ENCODE data around the gene IRF6. TPM values are rescaled to one million over a fixed set of nuclear protein-coding genes. Genes with fewer than 3 reads are reported as not detected.

Gene IRF6
- total RNA-seq, 1 experiment from 2014 or later: 17.2 TPM

- DNase-seq (ENCODE audit: low spot score): no peak
- Mint-ChIP-seq H3K36me3 (no peaks in the 10 kb centered on the region), H3K27me3 (ENCODE audit: low read depth) (peaks cover 10% of the 10 kb centered on the region; the same call in 1 of the 2 replicates), H3K4me3 (no peak overlapping the region), H3K27ac (no peak overlapping the region), H3K9me3 (no peaks in the 10 kb centered on the region), H3K4me1 (no peaks in the 10 kb centered on the region)
- CTCF ChIA-PET: interaction anchor here (0.9 to 3.8 kb wide), 3 partner anchors 10 to 182 kb away, joined by 3 to 15 read pairs (median 4); no protein-coding TSS in a partner anchor
- TF ChIP-seq ZNF232 (CRISPR knock-in tag; IDR thresholded peaks at IDR 0.05) (no peak), ZNF423 (CRISPR knock-in tag; IDR thresholded peaks at IDR 0.05) (no peak), FOXP4 (CRISPR knock-in tag; IDR thresholded peaks at IDR 0.05) (no peak), E2F5 (CRISPR knock-in tag; IDR thresholded peaks at IDR 0.05) (no peak), CBFB (CRISPR knock-in tag; IDR thresholded peaks at IDR 0.05; ENCODE audit: low read depth) (no peak), TP53 (CRISPR knock-in tag; IDR thresholded peaks at IDR 0.05) (no peak), RORB (CRISPR knock-in tag; IDR thresholded peaks at IDR 0.05) (no peak), MAX (CRISPR knock-in tag; IDR thresholded peaks at IDR 0.05) (no peak), E2F1 (CRISPR knock-in tag; IDR thresholded peaks at IDR 0.05) (no peak), RELA (CRISPR knock-in tag; IDR thresholded peaks at IDR 0.05; ENCODE audit: borderline replicate concordance) (no peak), ZNF317 (CRISPR knock-in tag; IDR thresholded peaks at IDR 0.05; ENCODE audit: borderline replicate concordance, low read depth) (no peak), JAZF1 (CRISPR knock-in tag; IDR thresholded peaks at IDR 0.05) (no peak), SOX15 (CRISPR knock-in tag; IDR thresholded peaks at IDR 0.05) (no peak), PREB (CRISPR knock-in tag; IDR thresholded peaks at IDR 0.05; ENCODE audit: borderline replicate concordance) (no peak), ZNF671 (CRISPR knock-in tag; IDR thresholded peaks at IDR 0.05) (no peak), GTF2I (CRISPR knock-in tag; conservative IDR thresholded peaks at IDR 0.05) (no peak), CREM (CRISPR knock-in tag; IDR thresholded peaks at IDR 0.05) (no peak), AR (CRISPR knock-in tag; IDR thresholded peaks at IDR 0.05) (no peak), JUN (CRISPR knock-in tag; IDR thresholded peaks at IDR 0.05) (no peak), FOXK1 (CRISPR knock-in tag; IDR thresholded peaks at IDR 0.05) (no peak)
- POLR2A ChIA-PET: interaction anchor here (1.4 kb wide), 1 partner anchor 10 kb away, joined by 4 read pairs; no protein-coding TSS in a partner anchor
- ATAC-seq: no peak
These were observed 47.5 kb downstream of the IRF6 start for GRCh38 chr1:209758400-209758799.
